HepG2 (cell line): ENCODE data around the gene PYGL. TPM values are rescaled to one million over a fixed set of nuclear protein-coding genes. Genes with fewer than 3 reads are reported as not detected.
A peak's percentile ranks its signal among the peaks of the same experiment; 100 is the strongest.

Experiments
- FOXO1 ChIP-seq: sonication (generic); formaldehyde crosslinking; IDR thresholded peaks from 2 replicates; pipeline ENCODE4 v1.4.0; 2020; ENCODE audit warnings: missing genetic modification reagents
- FOXP1 ChIP-seq, 2 experiments: fragments of 450-650 bp in 1 of 2; IDR thresholded peaks; 2 replicates each; pipeline ENCODE4 v1.6.1; 2017 to 2018; ENCODE audit warnings: antibody characterized with exemption in 1 of 2
- GATAD2A ChIP-seq: IDR thresholded peaks from 2 replicates; pipeline ENCODE4 v1.6.1; 2016
- IKZF4 ChIP-seq: sonication (generic); formaldehyde crosslinking; IDR thresholded peaks from 2 replicates; pipeline ENCODE4 v1.5.1; 2020; ENCODE audit warnings: borderline replicate concordance, mild to moderate bottlenecking, low read depth, missing genetic modification reagents; ENCODE audit errors: not compliant biosample characterization
- KDM5A ChIP-seq: fragments of 200-600 bp; sonication (generic); IDR thresholded peaks from 2 replicates; pipeline ENCODE4 v1.7.0; 2018; ENCODE audit warnings: antibody characterized with exemption, mild to moderate bottlenecking, low read length, borderline replicate concordance
- NCOA1 ChIP-seq: sonication (generic); formaldehyde crosslinking; IDR thresholded peaks from 2 replicates; pipeline ENCODE4 v1.9.0; 2021; ENCODE audit warnings: missing genetic modification reagents
- RXRB ChIP-seq: IDR thresholded peaks from 2 replicates; pipeline ENCODE4 v1.6.1; 2016; ENCODE audit warnings: borderline replicate concordance, missing genetic modification reagents, missing compliant biosample characterization
- SETDB1 ChIP-seq: sonication (generic); formaldehyde crosslinking; IDR thresholded peaks from 2 replicates; pipeline ENCODE4 v1.5.1; 2020; ENCODE audit warnings: missing genetic modification reagents, mild to moderate bottlenecking, borderline replicate concordance
- SRY ChIP-seq: sonication (generic); formaldehyde crosslinking; IDR thresholded peaks from 2 replicates; pipeline ENCODE4 v1.8.0; 2022; ENCODE audit warnings: mild to moderate bottlenecking, missing genetic modification reagents
- ZNF3 ChIP-seq: IDR thresholded peaks from 2 replicates; pipeline ENCODE4 v1.7.0; 2017; ENCODE audit warnings: inconsistent platforms
- ZNF879 ChIP-seq: sonication (generic); formaldehyde crosslinking; IDR thresholded peaks from 2 replicates; pipeline ENCODE4 v1.8.1; 2023; ENCODE audit warnings: missing genetic modification reagents
- ZSCAN20 ChIP-seq: sonication (generic); formaldehyde crosslinking; IDR thresholded peaks from 2 replicates; pipeline ENCODE4 v1.4.0; 2020; ENCODE audit warnings: missing genetic modification reagents, mild to moderate bottlenecking, borderline replicate concordance
- polyA plus RNA-seq, 8 experiments: library from polyadenylated mRNA; depleted of rRNA in 3 of 8; stranded (reverse) in 7 of 8; unstranded in 1 of 8; fragments of >200 nt; fragmentation: Illumina TruSeq in 4 of 8; extraction: Trizol in 4 of 8; gene quantifications; 2 replicates each; pipeline versions ENCODE4 v1.2.1 to v1.2.3, GENCODE V29; 2011 to 2016; ENCODE audit warnings: low read depth in 4 of 8, missing spikeins in 1 of 8, mixed read lengths in 1 of 8; ENCODE audit not compliant: insufficient read depth in 1 of 8
- total RNA-seq, 5 experiments: library from RNA; depleted of rRNA; stranded (reverse); fragments of >200 nt; fragmentation: Illumina TruSeq; extraction: Trizol; gene quantifications; 2 replicates each; pipeline ENCODE4 v1.2.3, GENCODE V29; 2016; ENCODE audit warnings: low read depth in 1 of 5
- TF ChIP-seq, protein P1 (sequence below): IDR thresholded peaks from 2 replicates; pipeline ENCODE4 v1.6.1; 2016; ENCODE audit warnings: missing genetic modification reagents, missing compliant biosample characterization
- TF ChIP-seq, protein P2 (sequence below), 2 experiments: sonication (generic) in 1 of 2; formaldehyde crosslinking in 1 of 2; IDR thresholded peaks; 2 replicates each; pipeline versions ENCODE4 v1.5.1 to v1.6.1; 2011 to 2020; ENCODE audit warnings: borderline replicate concordance in 1 of 2, low read depth in 1 of 2, low read length in 1 of 2, mild to moderate bottlenecking in 1 of 2, missing genetic modification reagents in 1 of 2, moderate library complexity in 1 of 2
- TF ChIP-seq, protein P3 (sequence below): sonication (generic); formaldehyde crosslinking; IDR thresholded peaks from 2 replicates; pipeline ENCODE4 v1.9.0; 2021; ENCODE audit warnings: missing genetic modification reagents, borderline replicate concordance
- TF ChIP-seq, protein P4 (sequence below): sonication (generic); formaldehyde crosslinking; IDR thresholded peaks from 2 replicates; pipeline ENCODE4 v1.8.0; 2022; ENCODE audit warnings: low read depth, missing genetic modification reagents
- TF ChIP-seq, protein P5 (sequence below): sonication (generic); formaldehyde crosslinking; IDR thresholded peaks from 2 replicates; pipeline ENCODE4 v1.4.0; 2020; ENCODE audit warnings: missing genetic modification reagents
- TF ChIP-seq, protein P6 (sequence below): sonication (generic); formaldehyde crosslinking; IDR thresholded peaks from 2 replicates; pipeline ENCODE4 v1.4.0; 2020; ENCODE audit warnings: mild to moderate bottlenecking, missing genetic modification reagents

Gene PYGL
- total and polyA plus RNA-seq, 2 of the 13 experiments (the other 11 are each of a cell fraction or from before 2014, with no cell fraction given): 98.4 to 110 TPM

DNA sequence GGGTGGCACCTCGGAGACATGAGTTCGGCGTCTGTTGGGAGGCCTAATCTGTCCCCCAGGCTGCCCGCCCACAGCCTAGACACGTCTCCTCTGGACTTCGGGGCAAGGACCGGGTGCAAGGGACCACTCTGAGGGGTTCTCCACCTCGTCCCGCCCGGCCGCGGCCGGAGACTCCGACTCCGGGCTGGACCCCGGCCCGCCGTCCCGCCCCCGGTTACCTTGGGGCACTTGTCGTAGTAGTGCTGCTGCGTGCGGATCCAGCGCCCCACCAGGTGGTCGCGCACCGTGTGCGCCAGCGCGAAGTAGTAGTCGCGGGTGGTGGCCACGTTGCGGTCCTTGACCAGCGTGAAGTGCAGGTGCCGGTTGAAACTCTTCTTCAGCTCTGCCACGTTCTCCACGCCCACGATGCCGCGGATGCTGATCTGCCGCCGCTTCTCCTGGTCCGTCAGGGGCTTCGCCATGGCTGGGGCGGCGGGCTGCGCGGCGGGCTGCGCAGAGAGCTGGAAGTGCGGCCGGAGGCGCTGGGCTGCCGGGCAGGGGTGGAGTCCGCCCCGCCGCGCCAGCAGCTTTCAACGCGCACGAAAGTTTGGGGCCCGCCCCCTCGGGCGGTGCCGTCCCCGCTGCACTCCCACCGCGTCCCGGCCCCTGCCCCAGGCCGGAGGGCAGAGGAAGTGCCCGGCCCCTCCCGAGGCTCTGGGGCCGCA lies at the start of gene PYGL (continued):
- TF ChIP-seq FOXP1 (IDR thresholded peaks at IDR 0.05) (no peak), FOXP1 (CRISPR knock-in tag; IDR thresholded peaks at IDR 0.05) (no peak), ZSCAN20 (CRISPR knock-in tag) (no peak), SETDB1 (no peak), FOXO1 (no peak; the same call in 1 of the 2 replicates), IKZF4 (CRISPR knock-in tag) (no peak), NCOA1 (CRISPR knock-in tag) (peak; percentile 88; the same call in 1 of the 2 replicates), ZNF3 (CRISPR knock-in tag) (no peak), KDM5A (no peak), GATAD2A (CRISPR knock-in tag) (no peak), RXRB (no peak), ZNF879 (no peak), SRY (CRISPR knock-in tag) (peak; percentile 82)
- TF ChIP-seq, protein P1, sequence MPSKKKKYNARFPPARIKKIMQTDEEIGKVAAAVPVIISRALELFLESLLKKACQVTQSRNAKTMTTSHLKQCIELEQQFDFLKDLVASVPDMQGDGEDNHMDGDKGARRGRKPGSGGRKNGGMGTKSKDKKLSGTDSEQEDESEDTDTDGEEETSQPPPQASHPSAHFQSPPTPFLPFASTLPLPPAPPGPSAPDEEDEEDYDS (CRISPR knock-in tag): peak; percentile 83
- TF ChIP-seq, protein P2, sequence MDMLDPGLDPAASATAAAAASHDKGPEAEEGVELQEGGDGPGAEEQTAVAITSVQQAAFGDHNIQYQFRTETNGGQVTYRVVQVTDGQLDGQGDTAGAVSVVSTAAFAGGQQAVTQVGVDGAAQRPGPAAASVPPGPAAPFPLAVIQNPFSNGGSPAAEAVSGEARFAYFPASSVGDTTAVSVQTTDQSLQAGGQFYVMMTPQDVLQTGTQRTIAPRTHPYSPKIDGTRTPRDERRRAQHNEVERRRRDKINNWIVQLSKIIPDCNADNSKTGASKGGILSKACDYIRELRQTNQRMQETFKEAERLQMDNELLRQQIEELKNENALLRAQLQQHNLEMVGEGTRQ (IDR thresholded peaks at IDR 0.05; ENCODE audit: low read depth, low read length): no peak
- TF ChIP-seq, protein P2 (CRISPR knock-in tag; IDR thresholded peaks at IDR 0.05; ENCODE audit: borderline replicate concordance): no peak; the same call in 1 of the 2 replicates
- TF ChIP-seq, protein P3, sequence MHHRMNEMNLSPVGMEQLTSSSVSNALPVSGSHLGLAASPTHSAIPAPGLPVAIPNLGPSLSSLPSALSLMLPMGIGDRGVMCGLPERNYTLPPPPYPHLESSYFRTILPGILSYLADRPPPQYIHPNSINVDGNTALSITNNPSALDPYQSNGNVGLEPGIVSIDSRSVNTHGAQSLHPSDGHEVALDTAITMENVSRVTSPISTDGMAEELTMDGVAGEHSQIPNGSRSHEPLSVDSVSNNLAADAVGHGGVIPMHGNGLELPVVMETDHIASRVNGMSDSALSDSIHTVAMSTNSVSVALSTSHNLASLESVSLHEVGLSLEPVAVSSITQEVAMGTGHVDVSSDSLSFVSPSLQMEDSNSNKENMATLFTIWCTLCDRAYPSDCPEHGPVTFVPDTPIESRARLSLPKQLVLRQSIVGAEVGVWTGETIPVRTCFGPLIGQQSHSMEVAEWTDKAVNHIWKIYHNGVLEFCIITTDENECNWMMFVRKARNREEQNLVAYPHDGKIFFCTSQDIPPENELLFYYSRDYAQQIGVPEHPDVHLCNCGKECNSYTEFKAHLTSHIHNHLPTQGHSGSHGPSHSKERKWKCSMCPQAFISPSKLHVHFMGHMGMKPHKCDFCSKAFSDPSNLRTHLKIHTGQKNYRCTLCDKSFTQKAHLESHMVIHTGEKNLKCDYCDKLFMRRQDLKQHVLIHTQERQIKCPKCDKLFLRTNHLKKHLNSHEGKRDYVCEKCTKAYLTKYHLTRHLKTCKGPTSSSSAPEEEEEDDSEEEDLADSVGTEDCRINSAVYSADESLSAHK (CRISPR knock-in tag): 0 out of 2 replicates have a peak, but pooled peaks have one; percentile 2
- TF ChIP-seq, protein P4, sequence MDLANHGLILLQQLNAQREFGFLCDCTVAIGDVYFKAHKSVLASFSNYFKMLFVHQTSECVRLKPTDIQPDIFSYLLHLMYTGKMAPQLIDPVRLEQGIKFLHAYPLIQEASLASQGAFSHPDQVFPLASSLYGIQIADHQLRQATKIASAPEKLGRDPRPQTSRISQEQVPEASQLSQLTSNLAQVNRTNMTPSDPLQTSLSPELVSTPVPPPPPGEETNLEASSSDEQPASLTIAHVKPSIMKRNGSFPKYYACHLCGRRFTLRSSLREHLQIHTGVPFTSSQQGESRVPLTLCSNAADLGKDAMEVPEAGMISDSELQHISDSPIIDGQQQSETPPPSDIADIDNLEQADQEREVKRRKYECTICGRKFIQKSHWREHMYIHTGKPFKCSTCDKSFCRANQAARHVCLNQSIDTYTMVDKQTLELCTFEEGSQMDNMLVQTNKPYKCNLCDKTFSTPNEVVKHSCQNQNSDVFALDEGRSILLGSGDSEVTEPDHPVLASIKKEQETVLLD: peak; percentile 53; the same call in 1 of the 2 replicates
- TF ChIP-seq, protein P5, sequence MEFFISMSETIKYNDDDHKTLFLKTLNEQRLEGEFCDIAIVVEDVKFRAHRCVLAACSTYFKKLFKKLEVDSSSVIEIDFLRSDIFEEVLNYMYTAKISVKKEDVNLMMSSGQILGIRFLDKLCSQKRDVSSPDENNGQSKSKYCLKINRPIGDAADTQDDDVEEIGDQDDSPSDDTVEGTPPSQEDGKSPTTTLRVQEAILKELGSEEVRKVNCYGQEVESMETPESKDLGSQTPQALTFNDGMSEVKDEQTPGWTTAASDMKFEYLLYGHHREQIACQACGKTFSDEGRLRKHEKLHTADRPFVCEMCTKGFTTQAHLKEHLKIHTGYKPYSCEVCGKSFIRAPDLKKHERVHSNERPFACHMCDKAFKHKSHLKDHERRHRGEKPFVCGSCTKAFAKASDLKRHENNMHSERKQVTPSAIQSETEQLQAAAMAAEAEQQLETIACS (CRISPR knock-in tag): no peak
- TF ChIP-seq, protein P6, sequence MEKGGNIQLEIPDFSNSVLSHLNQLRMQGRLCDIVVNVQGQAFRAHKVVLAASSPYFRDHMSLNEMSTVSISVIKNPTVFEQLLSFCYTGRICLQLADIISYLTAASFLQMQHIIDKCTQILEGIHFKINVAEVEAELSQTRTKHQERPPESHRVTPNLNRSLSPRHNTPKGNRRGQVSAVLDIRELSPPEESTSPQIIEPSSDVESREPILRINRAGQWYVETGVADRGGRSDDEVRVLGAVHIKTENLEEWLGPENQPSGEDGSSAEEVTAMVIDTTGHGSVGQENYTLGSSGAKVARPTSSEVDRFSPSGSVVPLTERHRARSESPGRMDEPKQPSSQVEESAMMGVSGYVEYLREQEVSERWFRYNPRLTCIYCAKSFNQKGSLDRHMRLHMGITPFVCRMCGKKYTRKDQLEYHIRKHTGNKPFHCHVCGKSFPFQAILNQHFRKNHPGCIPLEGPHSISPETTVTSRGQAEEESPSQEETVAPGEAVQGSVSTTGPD (CRISPR knock-in tag): no peak
